ENCODE measurements around the gene MYLIP.
"Not testable (repeated sequence)": the region's sequence is repeated elsewhere in the genome, so short reads cannot be mapped to it uniquely, and the experiment has no call there.

The MYLIP gene

GRCh38 chr6:16168858-16169257 is 40.0 kb downstream of the MYLIP start:
- DNase-seq: peak in 8 of 56 donors; percentile 2 to 66 (median 20)

- no peak for DNase-seq
Observed at GRCh38 chr6:16171400-16171799, 42.5 kb downstream of the MYLIP start.

- DNase-seq: no peak
Observed at GRCh38 chr6:16173167-16173940, 44.5 kb downstream of the MYLIP start.

GRCh38 chr6:16174416-16175078 is 45.7 kb downstream of the MYLIP start:
- no peak for DNase-seq

- not testable (repeated sequence) for DNase-seq
Observed at GRCh38 chr6:16176600-16176999, 47.7 kb downstream of the MYLIP start.

- no peak for DNase-seq
Observed at GRCh38 chr6:16177881-16178280, 49.0 kb downstream of the MYLIP start.

GRCh38 chr6:16178351-16178750 is 49.5 kb downstream of the MYLIP start:
- no peak for DNase-seq

GRCh38 chr6:16179063-16179462 is 50.2 kb downstream of the MYLIP start:
- no peak for DNase-seq

GRCh38 chr6:16179970-16180431 is 51.1 kb downstream of the MYLIP start:
- no peak for DNase-seq

- no peak for DNase-seq
Observed at GRCh38 chr6:16180696-16181438, 52.0 kb downstream of the MYLIP start.

- no peak for DNase-seq
Observed at GRCh38 chr6:16181439-16182297, 52.8 kb downstream of the MYLIP start.

GRCh38 chr6:16183187-16183664 is 54.3 kb downstream of the MYLIP start:
- DNase-seq: no peak

- peak in 2 of 56 donors; percentile 7 to 37 for DNase-seq
Observed at GRCh38 chr6:16184129-16184528, 55.2 kb downstream of the MYLIP start.

- no peak for DNase-seq
Observed at GRCh38 chr6:16184551-16184950, 55.7 kb downstream of the MYLIP start.

GRCh38 chr6:16187176-16187575 is 58.3 kb downstream of the MYLIP start:
- DNase-seq: no peak

- DNase-seq: no peak
Observed at GRCh38 chr6:16190214-16190613, 61.3 kb downstream of the MYLIP start.

- DNase-seq: no peak
Observed at GRCh38 chr6:16196260-16196983, 67.5 kb downstream of the MYLIP start.

- no peak for DNase-seq
Observed at GRCh38 chr6:16196984-16197546, 68.2 kb downstream of the MYLIP start.
